Kidney (tissue), 14 donors: Measurements from ENCODE around the gene JPH4. TPM values are rescaled to one million over a fixed set of nuclear protein-coding genes. Genes with fewer than 3 reads are reported as not detected.
"Not testable (repeated sequence)": the region's sequence is repeated elsewhere in the genome, so short reads cannot be mapped to it uniquely, and the experiment has no call there.

Experiments used
- DNase-seq, 5 donors: peaks; one replicate each; pipeline ENCODE4 v3.0.0-alpha.2; 2013 to 2020
- FAIRE-seq: peaks from 2 replicates; lab custom pipeline; 2012; peaks lifted over from hg19 to GRCh38; lab: Jason Lieb, UNC
- H3K27ac ChIP-seq, 2 donors: one replicate each; pipeline ENCODE4 v1.7.0; 2013; ENCODE audit warnings: low read depth in 2 of 2, low read length in 2 of 2, inconsistent platforms in 1 of 2
- H3K27me3 ChIP-seq: one replicate; pipeline ENCODE4 v1.7.1; 2013; ENCODE audit warnings: low read length, inconsistent platforms; ENCODE audit not compliant: control insufficient read depth, insufficient read depth
- H3K36me3 ChIP-seq, 3 donors: one replicate each; pipeline versions ENCODE4 v1.7.0 to v1.7.1; 2013; ENCODE audit warnings: low read length in 3 of 3, control low read depth in 1 of 3, inconsistent platforms in 1 of 3; ENCODE audit not compliant: insufficient read depth in 3 of 3, control insufficient read depth in 2 of 3
- H3K4me1 ChIP-seq, 3 donors: one replicate each; pipeline versions ENCODE4 v1.7.0 to v1.7.1; 2013; ENCODE audit warnings: low read length in 3 of 3, inconsistent platforms in 1 of 3, low read depth in 1 of 3; ENCODE audit not compliant: control insufficient read depth in 2 of 3, insufficient read depth in 2 of 3
- H3K4me3 ChIP-seq, 3 donors: one replicate each; pipeline versions ENCODE4 v1.7.0 to v1.8.1; 2013; ENCODE audit warnings: low read length in 3 of 3, control low read depth in 1 of 3, inconsistent platforms in 1 of 3
- H3K9ac ChIP-seq, 3 donors: one replicate each; pipeline versions ENCODE4 v1.7.0 to v1.7.1; 2013; ENCODE audit warnings: low read length in 3 of 3, control low read depth in 1 of 3, inconsistent platforms in 1 of 3
- H3K9me3 ChIP-seq, 3 donors: one replicate each; pipeline versions ENCODE4 v1.7.0 to v1.7.1; 2013; ENCODE audit warnings: low read length in 3 of 3, control low read depth in 1 of 3, inconsistent platforms in 1 of 3; ENCODE audit not compliant: control insufficient read depth in 2 of 3, insufficient read depth in 1 of 3
- CTCF ChIP-seq: IDR thresholded peaks from 3 replicates; pipeline ENCODE4 v1.5.1; 2012; ENCODE audit warnings: mild to moderate bottlenecking, moderate library complexity, borderline replicate concordance; ENCODE audit not compliant: insufficient read depth; ENCODE audit errors: extremely low read depth
- intact Hi-C: fragments of 100-400 bp; cut with DNase I; formaldehyde crosslinking; loops from one replicate; pipeline ENCODE4 v1.11.1; 2022
- polyA plus RNA-seq: library from polyadenylated mRNA; stranded (reverse); fragments of 350-450 nt; fragmentation: Illumina TruSeq; extraction: RNeasy Lipid Tissue Mini Kit (QIAGEN cat#74804); gene quantifications from one replicate; pipeline ENCODE4 v1.2.3, GENCODE V29; 2014; ENCODE audit warnings: low read depth, low replicate concordance; ENCODE audit not compliant: insufficient read depth
- total RNA-seq: library from RNA; stranded (reverse); fragmentation: NEBNext Ultra II Directional; extraction: Animal tissue kit (Norgen Biotek cat#: 25700); gene quantifications from one replicate; pipeline ENCODE4 v1.2.1, GENCODE V29; 2021
- donor health status: control.
- donor health status: control.
- donor health status: control.
- donor health status: control.
- donor health status: control.
- donor health status: DM: yes; HTN: yes; CAD: no.
- donor health status: Normal renal cell carcinoma (clear cell type).

Gene JPH4
- total and polyA plus RNA-seq, 2 donors from 2014 or later = 3.6 to 7.0 TPM

GRCh38 chr14:23601845-23602180 is 23.2 kb upstream of the JPH4 start:
- intact Hi-C loops = no loop called here
- H3K36me3 ChIP-seq = no peaks in the 10 kb centered on the region
- no peaks in the 10 kb centered on the region for H3K9me3 ChIP-seq
- H3K9ac ChIP-seq = no peak overlapping the region
- no peaks in the 10 kb centered on the region for H3K27me3 ChIP-seq
- TF ChIP-seq CTCF = no peak
- no peak for FAIRE-seq
- H3K4me3 ChIP-seq = no peak overlapping the region
- no peak for DNase-seq
- H3K4me1 ChIP-seq = no peaks in the 10 kb centered on the region
- no peak overlapping the region for H3K27ac ChIP-seq

GRCh38 chr14:23601424-23601823 is 22.8 kb upstream of the JPH4 start:
- no peak for TF ChIP-seq CTCF
- H3K4me1 ChIP-seq = no peaks in the 10 kb centered on the region
- H3K27me3 ChIP-seq = no peaks in the 10 kb centered on the region
- DNase-seq (no peak), FAIRE-seq (no peak)
- H3K27ac ChIP-seq = no peak overlapping the region
- H3K9me3 ChIP-seq = no peaks in the 10 kb centered on the region
- no peak overlapping the region for H3K9ac ChIP-seq
- intact Hi-C loops = no loop called here
- H3K36me3 ChIP-seq = no peaks in the 10 kb centered on the region
- no peak overlapping the region for H3K4me3 ChIP-seq

GRCh38 chr14:23600806-23601205 is 22.2 kb upstream of the JPH4 start:
- no peak overlapping the region for H3K27ac ChIP-seq
- FAIRE-seq (no peak), DNase-seq (no peak)
- H3K4me3 ChIP-seq = no peak overlapping the region
- intact Hi-C loops = no loop called here
- H3K27me3 ChIP-seq = no peaks in the 10 kb centered on the region
- no peak overlapping the region for H3K9ac ChIP-seq
- no peaks in the 10 kb centered on the region for H3K9me3 ChIP-seq
- no peaks in the 10 kb centered on the region for H3K4me1 ChIP-seq
- H3K36me3 ChIP-seq = no peaks in the 10 kb centered on the region
- no peak for TF ChIP-seq CTCF

- no peaks in the 10 kb centered on the region for H3K36me3 ChIP-seq
- H3K4me3 ChIP-seq = no peak overlapping the region
- intact Hi-C loops = no loop called here
- FAIRE-seq (no peak), DNase-seq (no peak)
- no peaks in the 10 kb centered on the region for H3K4me1 ChIP-seq
- no peak overlapping the region for H3K9ac ChIP-seq
- no peaks in the 10 kb centered on the region for H3K9me3 ChIP-seq
- no peak for TF ChIP-seq CTCF
- no peak overlapping the region for H3K27ac ChIP-seq
- H3K27me3 ChIP-seq = no peaks in the 10 kb centered on the region
Measured at GRCh38 chr14:23600322-23600707, 21.7 kb upstream of the JPH4 start.

GRCh38 chr14:23594191-23594590 is 15.6 kb upstream of the JPH4 start:
- FAIRE-seq, DNase-seq, H3K4me1 ChIP-seq, intact Hi-C loops, H3K4me3 ChIP-seq, H3K36me3 ChIP-seq, H3K9me3 ChIP-seq, H3K27me3 ChIP-seq, H3K27ac ChIP-seq, H3K9ac ChIP-seq: not testable (repeated sequence)
